Muscle layer of duodenum (tissue), 2 donors: Measurements from ENCODE around the gene NRXN2.

Experiments
- H3K27ac ChIP-seq: one replicate; pipeline ENCODE4 v1.7.0; 2013; ENCODE audit warnings: mild to moderate bottlenecking, low read length
- H3K27me3 ChIP-seq: one replicate; pipeline ENCODE4 v1.7.0; 2013; ENCODE audit warnings: low read depth, mild to moderate bottlenecking, control low read depth, low read length
- H3K36me3 ChIP-seq, 2 donors: one replicate each; pipeline ENCODE4 v1.7.0; 2013; ENCODE audit warnings: low read length in 2 of 2, control low read depth in 1 of 2, mild to moderate bottlenecking in 1 of 2; ENCODE audit not compliant: insufficient read depth in 2 of 2, control insufficient read depth in 1 of 2
- H3K4me1 ChIP-seq, 2 donors: one replicate each; pipeline ENCODE4 v1.7.0; 2013; ENCODE audit warnings: low read length in 2 of 2, mild to moderate bottlenecking in 2 of 2, control low read depth in 1 of 2, moderate library complexity in 1 of 2; ENCODE audit not compliant: insufficient read depth in 2 of 2, control insufficient read depth in 1 of 2
- H3K4me3 ChIP-seq, 2 donors: one replicate each; pipeline ENCODE4 v1.7.0; 2013; ENCODE audit warnings: low read length in 2 of 2, low read depth in 1 of 2, mild to moderate bottlenecking in 1 of 2
- H3K9me3 ChIP-seq, 2 donors: one replicate each; pipeline ENCODE4 v1.7.0; 2013; ENCODE audit warnings: low read length in 2 of 2, control low read depth in 1 of 2, mild to moderate bottlenecking in 1 of 2; ENCODE audit not compliant: control insufficient read depth in 1 of 2
- donor health status: healthy.

NRXN2 gene

DNA sequence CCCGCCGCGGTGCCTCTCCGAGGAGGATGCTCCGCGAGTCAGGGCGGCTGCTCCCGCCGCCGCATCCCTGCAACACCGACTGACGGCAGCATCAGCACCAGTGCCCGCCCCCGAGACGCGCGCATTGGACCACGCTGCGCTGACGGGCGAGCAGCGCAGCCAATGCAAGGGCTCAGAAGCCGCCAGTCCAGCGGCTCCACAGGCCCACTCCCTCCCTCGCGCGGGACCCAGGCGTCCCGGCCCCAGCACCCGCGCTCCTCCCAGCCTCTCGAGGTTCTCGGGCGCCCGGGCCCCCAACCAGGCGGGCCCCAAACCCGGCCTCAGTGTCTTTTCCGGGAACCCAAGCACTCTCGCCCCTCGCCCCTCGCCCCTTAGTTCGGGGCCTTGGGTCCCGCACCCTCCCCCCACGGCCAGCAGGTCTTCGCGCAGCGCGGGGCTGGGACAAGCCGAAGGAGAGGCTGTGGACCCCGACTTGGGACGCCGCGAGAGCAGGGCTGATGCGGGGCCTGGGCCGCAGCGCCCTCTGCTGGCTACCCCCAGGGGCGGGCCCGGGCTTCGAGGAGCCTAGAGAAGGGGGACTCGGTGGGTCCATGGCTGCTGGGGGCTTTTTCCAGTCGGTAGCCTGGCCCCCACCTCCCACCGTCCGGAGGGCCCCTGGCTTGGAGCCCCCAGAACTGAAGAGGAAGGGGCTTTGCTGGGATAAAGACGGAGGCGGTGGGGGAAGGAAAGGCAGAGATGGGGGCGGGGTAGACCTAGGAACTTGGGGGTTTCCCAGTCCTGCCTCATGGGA lies at the start of gene NRXN2:
NRXN2 (minus strand) TSS at position 81 of the 790 bp plus-strand sequence. CDS start 9,498 bp downstream, outside the sequence.
- peak within 1 kb of the TSS; percentile 21 to 86 for H3K4me3 ChIP-seq
- no peak within 1 kb of the TSS for H3K27ac ChIP-seq
- H3K36me3 ChIP-seq, result peaks cover 0 to 3% of the 10 kb centered on the region in 2 donors
- peaks cover 14% of the 10 kb centered on the region for H3K27me3 ChIP-seq
- no peaks in the 10 kb centered on the region for H3K9me3 ChIP-seq
- peaks cover 0 to 7% of the 10 kb centered on the region in 2 donors for H3K4me1 ChIP-seq

DNA sequence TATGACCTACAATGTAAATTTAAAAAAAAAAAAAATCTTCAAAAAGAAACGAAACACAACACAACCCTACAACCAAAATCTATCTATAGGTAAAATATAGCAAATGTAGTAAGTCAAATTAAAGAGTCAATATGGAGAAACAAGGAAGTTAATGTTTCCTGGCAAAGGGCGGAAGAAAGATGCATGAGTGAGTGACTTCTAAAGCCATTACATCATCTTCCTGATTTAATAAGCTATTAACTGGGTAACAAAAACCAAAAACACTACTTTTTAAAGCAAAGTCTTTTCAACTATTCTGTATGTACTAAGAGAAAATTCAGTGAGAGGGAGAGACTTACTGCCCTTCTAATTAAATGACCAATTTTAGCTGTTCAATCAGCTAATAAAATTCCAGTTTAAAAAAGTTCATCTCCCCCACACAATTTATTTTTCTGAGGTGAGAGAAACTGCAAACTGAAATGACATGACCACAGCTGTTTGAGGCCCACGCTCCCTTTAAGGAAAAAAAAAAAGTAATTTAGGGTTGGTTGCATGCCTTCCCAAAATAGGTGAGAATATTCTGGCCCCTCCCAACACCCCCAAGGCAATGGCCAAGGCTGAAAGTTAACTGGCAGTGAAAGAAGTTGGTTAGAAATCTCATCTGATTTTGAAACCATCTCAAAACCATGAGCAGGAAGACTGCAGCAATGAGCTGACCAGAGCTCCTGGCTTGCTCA lies 49.5 kb upstream of the NRXN2 start:
- H3K4me1 ChIP-seq, result peaks cover 13 to 57% of the 10 kb centered on the region in 2 donors
- H3K36me3 ChIP-seq, result peaks cover 74 to 89% of the 10 kb centered on the region in 2 donors
- no peaks in the 10 kb centered on the region for H3K9me3 ChIP-seq
- H3K27ac ChIP-seq, result peak overlapping the region; percentile 27
- no peak overlapping the region for H3K4me3 ChIP-seq
- H3K27me3 ChIP-seq, result no peaks in the 10 kb centered on the region

DNA sequence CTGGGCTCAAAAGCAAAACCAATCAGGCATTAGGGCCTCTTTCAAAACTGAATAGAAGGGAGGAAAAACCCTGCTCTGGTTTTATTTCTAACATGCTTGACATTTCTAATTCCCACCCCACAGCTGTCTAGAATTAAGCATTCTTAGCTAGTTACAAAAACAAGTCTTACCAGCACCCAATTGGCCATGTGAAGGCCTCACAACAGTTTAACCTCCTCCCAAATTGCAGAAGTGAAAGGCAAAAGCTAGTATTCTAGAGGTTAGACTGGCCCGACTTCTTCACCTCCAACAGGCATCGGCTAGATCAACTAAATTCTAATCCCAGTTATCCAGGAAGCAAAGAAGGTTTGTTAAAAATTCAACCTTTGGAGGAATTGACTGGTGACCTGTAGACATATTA lies 48.9 kb upstream of the NRXN2 start:
- H3K9me3 ChIP-seq, result no peaks in the 10 kb centered on the region
- no peaks in the 10 kb centered on the region for H3K27me3 ChIP-seq
- H3K36me3 ChIP-seq, result peaks cover 80 to 95% of the 10 kb centered on the region in 2 donors
- H3K4me1 ChIP-seq, result peaks cover 10 to 54% of the 10 kb centered on the region in 2 donors
- H3K27ac ChIP-seq, result peak overlapping the region; percentile 27
- H3K4me3 ChIP-seq, result no peak overlapping the region

DNA sequence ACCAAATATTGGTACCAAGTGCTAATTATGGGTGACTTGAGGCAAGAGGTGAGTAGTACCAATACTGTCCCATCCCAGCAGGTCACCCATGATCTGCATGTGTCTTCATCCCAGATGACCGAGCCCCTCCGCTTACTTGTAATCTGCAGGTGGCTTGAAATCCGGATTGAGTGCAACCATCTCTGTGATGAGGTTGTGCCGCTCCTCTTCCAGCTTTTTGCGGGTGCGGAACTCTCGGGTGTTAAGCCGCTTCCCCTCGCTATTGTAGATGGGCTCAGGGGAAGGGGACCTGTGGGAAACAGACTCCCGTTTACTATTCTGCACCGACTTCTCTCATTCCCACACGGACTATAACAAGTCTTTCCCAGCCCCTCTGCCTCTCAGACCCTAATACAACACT lies 47.1 kb upstream of the NRXN2 start:
- Histone ChIP-seq H3K36me3 (peaks cover 83 to 88% of the 10 kb centered on the region in 2 donors), H3K4me3 (no peak overlapping the region), H3K27me3 (no peaks in the 10 kb centered on the region), H3K27ac (no peak overlapping the region), H3K4me1 (peaks cover 0 to 40% of the 10 kb centered on the region in 2 donors), H3K9me3 (no peaks in the 10 kb centered on the region)

DNA sequence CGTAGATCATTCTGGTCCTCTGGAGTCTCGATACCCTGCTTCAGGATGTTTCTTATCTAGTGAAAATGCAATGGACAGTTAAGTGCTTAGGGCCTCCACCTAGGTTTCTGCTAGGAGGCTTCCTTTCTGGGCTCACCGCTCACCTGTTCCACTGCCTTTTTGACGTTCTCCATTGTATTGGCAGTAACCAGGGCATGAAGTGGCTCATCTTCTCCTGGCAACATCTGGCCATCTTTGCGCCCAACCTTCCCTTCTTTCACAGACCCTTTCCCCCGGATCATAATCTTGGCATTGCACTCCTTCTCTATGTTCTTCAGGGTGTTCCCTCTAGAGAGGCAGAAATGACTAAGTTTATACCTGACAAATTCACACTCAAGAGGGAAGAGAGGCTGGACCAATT lies 46.3 kb upstream of the NRXN2 start:
- no peak overlapping the region for H3K4me3 ChIP-seq
- peaks cover 8 to 43% of the 10 kb centered on the region in 2 donors for H3K4me1 ChIP-seq
- H3K9me3 ChIP-seq, result no peaks in the 10 kb centered on the region
- no peak overlapping the region for H3K27ac ChIP-seq
- H3K36me3 ChIP-seq, result peaks cover 84 to 92% of the 10 kb centered on the region in 2 donors
- H3K27me3 ChIP-seq, result no peaks in the 10 kb centered on the region

DNA sequence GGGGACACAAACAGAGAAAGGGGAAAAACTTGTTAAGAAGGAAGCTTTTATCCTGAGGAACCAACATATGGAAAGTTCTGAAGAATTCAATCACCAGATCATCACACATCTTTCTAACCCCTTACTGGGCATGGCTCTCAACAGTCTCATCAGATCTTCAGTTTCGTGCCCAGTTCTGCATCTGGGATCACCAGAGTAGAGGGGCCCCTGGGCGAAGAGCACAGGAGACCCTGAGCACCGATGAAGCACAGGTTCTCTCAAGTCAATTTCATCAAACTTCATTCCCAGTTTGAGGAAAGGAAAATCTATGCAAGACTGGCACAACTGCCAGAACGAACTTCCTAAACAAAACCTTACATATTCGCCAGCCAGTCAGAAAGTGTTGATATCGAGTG lies 45.3 kb upstream of the NRXN2 start:
- Histone ChIP-seq H3K27me3 (no peaks in the 10 kb centered on the region), H3K36me3 (peaks cover 86 to 90% of the 10 kb centered on the region in 2 donors), H3K9me3 (no peaks in the 10 kb centered on the region), H3K4me3 (no peak overlapping the region), H3K27ac (no peak overlapping the region), H3K4me1 (peaks cover 17 to 43% of the 10 kb centered on the region in 2 donors)

DNA sequence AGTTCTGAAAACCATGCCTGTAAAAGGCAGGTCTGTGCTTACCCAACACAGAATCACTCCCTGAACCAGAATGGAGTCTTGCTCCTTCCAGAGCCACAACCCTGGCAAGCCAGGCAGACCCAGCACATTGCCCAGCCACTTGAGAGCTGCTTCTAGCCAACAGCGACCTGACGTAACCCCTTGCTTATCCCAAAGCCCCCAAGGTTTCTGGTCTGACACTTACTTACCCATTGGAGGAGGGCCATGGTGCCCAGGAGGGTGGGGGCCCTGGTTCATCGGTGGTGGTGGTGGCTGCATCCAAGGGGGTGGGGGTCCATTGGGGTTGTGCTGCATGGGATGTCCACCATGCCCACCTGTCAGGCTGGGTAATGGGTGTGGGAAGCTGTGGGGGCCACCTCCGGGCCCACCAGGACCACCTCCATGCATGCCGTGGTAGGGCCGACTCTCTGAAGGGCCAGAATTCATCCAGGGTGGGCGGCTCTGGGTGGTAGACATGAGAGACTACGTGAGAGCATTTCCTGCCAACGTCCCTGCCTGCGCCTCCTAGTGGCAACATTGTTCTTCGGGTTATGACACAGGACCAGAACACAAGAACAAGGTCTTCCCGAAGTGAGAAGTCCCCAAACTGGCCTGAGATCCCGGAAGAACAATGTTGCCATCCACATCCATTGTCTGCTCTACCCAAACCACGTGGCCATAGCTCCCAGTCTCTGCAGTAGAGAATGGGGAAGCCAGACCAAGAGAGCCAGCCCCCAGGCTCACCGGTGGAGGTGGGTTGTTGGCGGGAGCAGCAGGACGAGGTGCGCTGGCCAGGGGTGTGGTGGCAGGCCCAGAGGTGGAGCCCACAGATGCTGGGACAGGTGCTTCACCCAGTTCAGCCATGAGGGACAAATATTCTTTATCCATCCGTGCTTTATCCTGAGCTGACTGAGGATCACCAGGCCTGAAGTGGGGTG lies 44.6 kb upstream of the NRXN2 start:
- H3K27me3 ChIP-seq, result no peaks in the 10 kb centered on the region
- peaks cover 85 to 86% of the 10 kb centered on the region in 2 donors for H3K36me3 ChIP-seq
- H3K4me1 ChIP-seq, result peaks cover 23 to 43% of the 10 kb centered on the region in 2 donors
- no peak overlapping the region for H3K27ac ChIP-seq
- no peaks in the 10 kb centered on the region for H3K9me3 ChIP-seq
- no peak overlapping the region for H3K4me3 ChIP-seq

DNA sequence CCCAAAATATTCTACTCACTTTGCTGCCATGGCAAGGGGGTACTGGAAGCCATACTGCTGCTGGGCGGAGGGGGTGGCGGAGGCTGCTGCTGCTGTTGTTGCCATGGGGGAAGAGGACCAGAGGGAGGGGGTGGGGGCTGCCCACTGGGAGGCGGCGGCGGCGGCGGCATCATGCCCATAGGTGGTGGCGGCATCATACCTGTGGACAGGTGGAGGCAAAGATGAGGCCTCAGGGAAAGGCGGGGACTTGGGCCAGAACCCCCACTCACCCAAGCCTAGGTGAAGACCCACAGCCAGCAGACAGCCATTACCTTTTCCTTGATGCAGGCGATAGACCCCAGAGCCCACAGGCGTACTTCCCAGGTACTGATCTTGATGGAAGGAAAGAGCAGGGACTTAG lies 43.9 kb upstream of the NRXN2 start:
- Histone ChIP-seq H3K36me3 (peaks cover 80 to 82% of the 10 kb centered on the region in 2 donors), H3K9me3 (no peaks in the 10 kb centered on the region), H3K4me3 (no peak overlapping the region), H3K27ac (no peak overlapping the region), H3K27me3 (no peaks in the 10 kb centered on the region), H3K4me1 (peaks cover 25 to 44% of the 10 kb centered on the region in 2 donors)

DNA sequence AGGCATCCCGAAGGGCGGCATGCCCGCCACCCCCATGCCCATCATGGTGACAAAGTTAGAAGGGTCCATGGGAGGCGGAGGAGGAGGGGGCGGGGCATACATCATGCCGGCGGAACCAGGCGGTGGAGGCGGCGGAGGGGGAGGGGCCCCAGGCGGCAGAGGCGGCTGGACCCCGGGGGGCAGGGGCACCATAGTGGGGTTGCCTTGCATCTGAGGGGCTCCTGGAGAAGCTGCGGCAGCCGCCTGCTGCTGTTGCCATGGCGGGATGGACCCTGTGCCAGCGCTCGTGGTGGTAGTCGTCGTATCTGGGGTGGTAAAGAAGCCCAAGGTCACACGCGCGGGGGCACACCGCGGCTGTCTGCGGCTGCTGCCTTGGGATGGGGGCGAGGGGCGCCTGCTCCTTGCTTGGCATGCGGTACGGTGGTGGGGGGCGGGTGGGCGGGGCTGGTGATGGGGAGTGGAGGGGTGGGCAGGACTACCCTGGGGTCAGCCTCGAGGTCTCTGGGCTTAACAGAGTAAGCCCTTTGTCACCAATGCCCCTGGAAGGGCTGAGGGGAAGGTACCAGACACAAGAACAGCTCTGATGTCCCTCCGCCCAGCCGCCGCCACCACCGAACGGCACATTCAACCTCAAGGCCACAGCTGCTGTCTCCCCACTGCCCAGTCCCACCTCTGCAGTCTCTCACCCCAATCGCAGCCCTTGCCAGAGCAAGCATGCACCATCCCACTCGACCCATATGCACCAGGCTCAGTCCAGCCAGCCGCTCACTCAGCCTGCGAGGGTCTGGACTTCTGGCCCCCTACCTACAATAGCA lies 43.1 kb upstream of the NRXN2 start:
- H3K4me1 ChIP-seq, result peaks cover 25 to 46% of the 10 kb centered on the region in 2 donors
- H3K27ac ChIP-seq, result no peak overlapping the region
- H3K36me3 ChIP-seq, result peaks cover 74 to 77% of the 10 kb centered on the region in 2 donors
- H3K27me3 ChIP-seq, result no peaks in the 10 kb centered on the region
- no peak overlapping the region for H3K4me3 ChIP-seq
- no peaks in the 10 kb centered on the region for H3K9me3 ChIP-seq

DNA sequence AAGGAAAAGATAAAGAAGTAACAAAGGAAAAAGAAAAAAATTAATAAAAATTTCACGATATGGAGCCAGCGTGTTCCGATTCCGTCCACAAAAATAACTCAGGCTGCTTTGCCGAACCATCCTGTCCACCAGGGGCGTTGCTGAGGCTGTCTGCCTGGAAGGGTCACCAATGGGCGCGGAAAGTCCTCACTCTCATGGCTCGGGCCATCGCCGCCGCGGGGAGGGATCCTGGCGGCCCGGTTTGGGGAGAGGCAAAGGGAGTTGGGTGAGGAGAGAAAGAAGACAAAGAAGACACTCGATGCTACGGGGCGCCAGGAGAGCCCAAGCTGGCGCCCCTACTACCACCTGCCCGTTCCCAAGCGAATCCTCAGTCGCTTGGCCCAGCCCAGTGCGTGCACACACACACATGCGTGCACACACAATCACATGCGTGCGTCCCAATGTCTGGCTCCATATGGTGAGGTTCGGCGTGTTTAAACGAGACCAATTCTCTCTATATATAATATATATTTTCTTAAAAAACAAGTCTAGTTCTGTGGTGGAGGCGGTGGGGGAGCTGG lies 42.4 kb upstream of the NRXN2 start:
- Histone ChIP-seq H3K27me3 (no peaks in the 10 kb centered on the region), H3K9me3 (no peaks in the 10 kb centered on the region), H3K4me1 (peaks cover 26 to 53% of the 10 kb centered on the region in 2 donors), H3K27ac (no peak overlapping the region), H3K36me3 (peaks cover 67 to 70% of the 10 kb centered on the region in 2 donors), H3K4me3 (no peak overlapping the region)
